Activated CD4-positive, alpha-beta T cell treated with anti-CD3 and anti-CD28 coated beads for 1 hour (primary cell): ENCODE measurements around the gene CHDH.

ENCODE experiments used
- DNase-seq: peaks from one replicate; pipeline ENCODE4 v3.0.0-alpha.2; 2020

The CHDH gene

GRCh38 chr3:53806182-53807116, 39.8 kb downstream of the CHDH start:
- DNase-seq = no peak

GRCh38 chr3:53805463-53806159, 40.6 kb downstream of the CHDH start:
- no peak for DNase-seq

- no peak for DNase-seq
Observed at GRCh38 chr3:53804697-53805462, 41.3 kb downstream of the CHDH start.

- no peak for DNase-seq
Observed at GRCh38 chr3:53803816-53804695, 42.2 kb downstream of the CHDH start.

- DNase-seq = no peak
Observed at GRCh38 chr3:53803124-53803815, 42.9 kb downstream of the CHDH start.

GRCh38 chr3:53802256-53802880, 43.9 kb downstream of the CHDH start:
- DNase-seq = no peak

- DNase-seq = no peak
Observed at GRCh38 chr3:53801319-53801718, 44.9 kb downstream of the CHDH start.

- no peak for DNase-seq
Observed at GRCh38 chr3:53800041-53800906, 45.9 kb downstream of the CHDH start.

GRCh38 chr3:53799338-53799865, 46.8 kb downstream of the CHDH start:
- no peak for DNase-seq

GRCh38 chr3:53798144-53798543, 48.1 kb downstream of the CHDH start:
- no peak for DNase-seq

GRCh38 chr3:53795789-53796560, 50.2 kb downstream of the CHDH start:
- DNase-seq = no peak

- no peak for DNase-seq
Observed at GRCh38 chr3:53795176-53795575, 51.0 kb downstream of the CHDH start.

GRCh38 chr3:53794597-53794996, 51.6 kb downstream of the CHDH start:
- DNase-seq = no peak

- DNase-seq = no peak
Observed at GRCh38 chr3:53792866-53793265, 53.4 kb downstream of the CHDH start.

- DNase-seq = no peak
Observed at GRCh38 chr3:53791317-53791716, 54.9 kb downstream of the CHDH start.

GRCh38 chr3:53790470-53790869, 55.7 kb downstream of the CHDH start:
- no peak for DNase-seq

GRCh38 chr3:53789459-53789858, 56.8 kb downstream of the CHDH start:
- no peak for DNase-seq

GRCh38 chr3:53788038-53788437, 58.2 kb downstream of the CHDH start:
- DNase-seq = no peak

GRCh38 chr3:53787016-53787415, 59.2 kb downstream of the CHDH start:
- DNase-seq = no peak
